HG03175 (cell line): ENCODE results near the gene CEP112.

Experiments used
- ATAC-seq: cut with Tn5 transposase; IDR thresholded peaks from one replicate; pipeline ENCODE4 v1.9.1; 2021; ENCODE audit warnings: mild to moderate bottlenecking, moderate library complexity; ENCODE audit not compliant: unreplicated experiment

CEP112 gene

DNA sequence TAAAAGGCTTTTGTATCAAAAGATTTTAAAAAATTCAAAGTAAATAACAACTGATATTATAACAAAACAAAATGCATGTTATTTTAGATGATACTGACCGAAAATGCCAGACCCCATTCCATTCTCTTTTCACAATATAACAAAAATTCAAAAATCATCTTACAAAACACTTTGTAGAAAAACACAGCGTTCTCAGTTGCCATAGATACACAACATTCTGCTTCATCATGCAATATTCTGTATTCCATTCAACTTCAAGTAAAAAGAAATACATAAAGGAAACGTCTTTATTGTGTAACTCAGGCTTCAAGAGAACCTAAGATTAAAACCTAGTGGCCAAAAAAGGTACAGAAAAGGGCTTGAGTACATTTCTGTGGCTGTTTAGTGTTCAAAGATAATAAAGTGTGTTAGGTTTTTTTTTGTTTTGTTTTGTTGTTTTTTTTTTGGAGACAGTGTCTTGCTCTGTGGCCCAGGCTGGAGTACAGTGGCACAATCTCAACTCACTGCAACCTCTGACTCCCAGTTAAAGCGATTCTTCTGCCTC lies 250.5 kb downstream of the CEP112 start:
- no peak for ATAC-seq

DNA sequence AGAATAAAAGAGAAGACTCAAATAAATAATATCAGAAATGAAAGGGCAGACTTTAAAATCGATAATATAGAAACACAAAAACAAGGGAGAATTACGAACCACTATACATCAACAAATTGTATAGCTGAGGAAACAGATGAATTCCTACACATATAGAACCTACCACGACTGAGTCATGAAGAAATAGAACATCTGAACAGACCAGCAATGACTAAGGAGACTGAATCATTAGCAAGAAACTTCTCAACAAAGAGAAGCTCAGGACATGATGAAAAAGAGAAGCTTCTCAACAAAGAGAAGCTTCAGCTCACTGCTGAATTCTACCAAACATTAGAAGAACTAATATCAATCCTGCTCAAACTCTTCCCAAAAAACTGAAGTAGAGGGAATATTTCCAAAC lies 255.9 kb downstream of the CEP112 start:
- no peak for ATAC-seq

DNA sequence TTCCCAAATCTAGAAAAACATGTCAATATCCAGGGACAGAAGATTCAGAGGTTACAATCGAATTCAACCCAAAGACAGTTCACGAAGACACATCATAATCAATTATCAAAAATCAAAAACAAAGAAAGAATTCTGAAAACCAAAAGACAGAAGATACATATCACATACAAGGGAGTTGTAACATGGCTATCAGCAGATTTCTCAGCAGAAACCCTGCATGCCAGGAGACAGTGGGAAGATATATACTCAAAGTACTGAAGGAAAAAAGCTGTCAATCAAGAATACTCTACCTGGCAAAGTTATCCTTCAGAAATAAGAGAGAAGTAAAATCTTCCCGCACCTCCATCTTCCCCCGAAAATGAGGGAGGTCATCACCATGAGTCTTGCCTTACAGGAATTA lies 258.6 kb downstream of the CEP112 start:
- ATAC-seq, result no peak

DNA sequence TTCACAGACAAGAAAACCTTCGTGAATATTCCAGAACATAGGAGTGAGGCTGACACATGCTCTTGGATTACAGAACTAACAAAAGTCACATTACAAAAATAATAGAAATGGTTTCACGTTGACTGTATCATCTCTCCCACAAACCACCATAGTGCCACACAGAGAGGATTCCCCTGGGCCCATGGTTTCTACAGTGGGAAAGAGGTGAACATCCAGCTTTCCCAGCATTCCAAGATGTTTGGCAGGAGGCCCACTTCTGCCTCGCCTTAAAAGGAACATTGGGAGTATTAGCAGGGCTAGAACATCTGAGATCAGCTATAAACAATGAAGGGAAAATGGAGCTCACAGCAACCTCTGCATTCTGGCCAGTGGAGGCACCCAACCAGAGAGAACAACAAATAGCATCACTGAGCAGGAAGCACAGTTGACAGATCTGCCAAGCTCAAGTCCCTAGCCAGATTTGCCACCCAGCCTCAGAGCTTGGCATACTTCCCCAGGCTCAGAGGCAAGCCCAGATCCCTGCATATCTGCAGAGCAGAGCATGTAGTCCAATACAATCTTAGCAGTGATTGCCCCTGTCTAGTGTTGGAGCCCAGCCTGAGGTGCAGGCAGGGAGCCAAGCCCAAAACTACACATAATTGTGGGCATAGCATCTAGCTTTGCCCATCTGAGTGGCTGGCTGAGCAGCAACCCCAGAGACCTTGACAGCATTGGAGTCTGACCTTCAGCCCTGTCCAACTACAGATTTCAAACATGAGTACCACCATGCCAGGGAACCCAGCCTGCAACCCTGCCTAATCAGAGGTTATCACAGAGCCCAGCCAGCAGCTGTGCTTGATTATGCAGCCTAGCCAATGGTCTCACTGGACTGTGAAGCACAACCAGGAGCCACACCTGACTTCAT lies 260.4 kb downstream of the CEP112 start:
- no peak for ATAC-seq

DNA sequence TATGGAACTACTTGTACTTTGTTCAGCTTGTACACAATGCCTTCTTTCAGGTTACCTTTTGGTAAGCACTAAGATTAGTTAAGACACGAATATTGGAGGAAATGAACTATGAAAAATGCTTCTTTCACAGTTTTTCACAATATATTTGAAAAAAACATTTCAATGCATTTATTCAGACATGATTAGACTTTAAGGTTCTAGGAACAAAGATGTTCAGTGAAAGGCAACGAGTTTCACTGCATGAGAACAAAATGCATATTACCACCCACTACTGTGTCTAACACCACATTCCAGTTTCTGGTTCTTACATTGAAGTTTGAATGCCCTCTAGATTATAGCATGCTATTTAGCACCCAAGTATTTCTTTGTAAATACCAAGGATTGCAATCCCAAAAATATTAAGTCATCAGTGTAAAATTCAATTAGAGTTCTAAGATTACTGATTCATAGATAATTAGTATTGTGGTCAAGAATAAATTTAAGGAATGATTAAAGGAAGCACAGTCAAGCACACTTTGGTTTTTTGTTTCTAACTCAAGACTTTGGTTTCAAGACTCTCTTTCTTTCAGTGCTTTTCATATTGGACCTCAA lies 261.7 kb downstream of the CEP112 start:
- ATAC-seq, result no peak

DNA sequence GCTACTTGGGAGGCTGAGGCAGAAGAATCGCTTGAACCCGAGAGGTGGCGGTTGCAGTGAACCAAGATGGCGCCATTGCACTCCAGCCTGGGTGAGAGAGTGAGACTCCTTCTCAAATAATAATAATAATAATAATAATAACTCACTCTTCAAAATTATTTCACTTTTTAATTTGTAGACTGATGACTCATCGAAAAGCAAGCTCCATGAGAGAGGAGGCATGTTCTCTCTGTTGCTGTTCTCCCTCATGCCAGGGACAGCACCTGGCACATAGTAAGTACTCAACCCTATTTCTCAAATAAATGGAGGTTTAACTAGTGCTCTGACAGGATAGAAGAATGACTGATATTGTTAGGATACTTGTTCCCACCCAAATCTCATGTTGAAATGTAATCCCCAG lies 265.3 kb downstream of the CEP112 start:
- ATAC-seq, result no peak

DNA sequence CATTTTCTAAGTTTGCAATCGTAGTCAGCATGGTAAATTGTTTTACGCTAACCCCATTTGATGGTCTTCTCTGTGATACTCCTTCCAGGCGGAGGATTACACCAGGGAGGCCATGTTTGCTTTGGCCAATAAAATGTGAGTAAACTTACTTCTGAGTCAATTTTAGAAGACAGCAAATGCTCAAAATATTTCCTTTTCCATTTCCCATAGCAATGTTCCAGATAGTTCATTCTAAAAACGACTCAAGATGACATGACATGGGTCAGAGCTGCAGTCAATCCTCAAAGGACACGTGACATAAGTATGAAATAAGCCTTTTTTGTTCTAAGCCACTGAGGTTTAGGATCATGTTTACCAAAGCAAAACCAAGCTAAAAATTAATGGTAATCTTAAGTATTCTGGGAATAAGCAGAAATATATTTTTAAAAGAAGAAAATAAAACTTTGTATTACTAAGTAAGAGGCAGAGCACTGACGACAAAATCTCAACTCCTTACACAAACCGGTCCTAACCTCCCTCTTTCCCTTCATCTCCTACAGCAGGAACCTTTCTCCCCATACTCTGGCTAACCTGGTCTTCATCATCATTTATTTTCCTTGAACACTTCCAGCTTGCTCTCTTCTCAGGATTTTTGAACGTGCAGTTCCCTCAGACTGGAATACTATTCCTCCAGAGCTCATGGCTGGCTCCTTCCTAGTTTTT lies 266.2 kb downstream of the CEP112 start:
- ATAC-seq, result no peak

DNA sequence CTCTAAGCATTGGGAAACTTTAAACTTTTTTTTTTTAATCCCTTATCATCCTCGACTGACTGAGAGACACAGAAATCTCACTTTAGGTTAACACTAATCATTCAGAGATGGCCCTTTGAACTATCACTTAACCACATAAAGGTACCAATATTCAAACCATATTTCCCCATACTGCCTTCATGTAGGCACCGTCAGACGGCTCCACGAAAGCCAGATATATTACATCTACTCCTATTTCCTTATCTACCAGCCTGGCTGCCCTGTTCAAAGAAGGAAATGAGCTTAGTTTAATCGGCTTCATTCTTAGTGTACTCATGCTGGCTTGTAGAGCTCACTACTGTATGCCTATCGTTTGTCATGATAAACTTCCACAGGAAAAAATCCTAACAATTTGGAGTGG lies 270.9 kb downstream of the CEP112 start:
- no peak for ATAC-seq

DNA sequence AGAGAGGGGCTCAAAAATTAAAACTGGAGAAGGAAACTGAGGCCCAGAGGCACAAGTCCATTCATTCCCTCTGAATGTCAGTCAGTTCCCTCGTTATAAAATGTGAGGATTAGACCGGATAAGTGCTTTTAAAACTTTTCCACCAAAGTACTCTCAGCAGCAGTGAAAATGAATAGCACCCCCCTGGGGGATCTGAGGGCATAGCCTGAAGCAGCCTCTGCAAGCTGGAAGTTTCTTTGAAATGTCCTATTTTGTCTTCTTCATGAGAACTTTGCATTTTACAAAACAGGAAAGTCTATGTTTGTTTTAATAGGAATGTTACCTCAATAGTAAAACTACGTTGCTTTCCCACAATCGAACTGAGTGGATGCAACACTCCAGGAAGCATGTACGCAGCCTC lies 273.0 kb downstream of the CEP112 start:
- ATAC-seq, result no peak

DNA sequence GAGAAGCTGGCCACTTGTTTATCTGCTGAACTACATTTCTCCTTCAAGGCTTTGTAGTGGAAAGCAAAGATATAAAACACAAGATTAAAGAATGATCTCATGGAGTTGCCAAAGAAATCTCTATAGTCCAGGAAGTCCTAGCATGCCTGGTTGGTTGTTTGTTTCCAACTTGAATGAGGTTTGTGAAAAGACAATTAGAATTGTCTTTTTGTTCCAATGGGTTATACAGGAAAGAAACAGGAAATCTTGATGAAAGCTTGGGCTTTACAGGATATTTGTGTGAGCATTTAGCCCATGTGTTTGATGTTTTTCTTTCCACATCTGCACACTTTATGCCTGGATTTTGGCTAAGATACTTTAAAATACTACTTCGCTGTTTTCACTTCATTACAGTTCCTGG lies 273.4 kb downstream of the CEP112 start:
- no peak for ATAC-seq

DNA sequence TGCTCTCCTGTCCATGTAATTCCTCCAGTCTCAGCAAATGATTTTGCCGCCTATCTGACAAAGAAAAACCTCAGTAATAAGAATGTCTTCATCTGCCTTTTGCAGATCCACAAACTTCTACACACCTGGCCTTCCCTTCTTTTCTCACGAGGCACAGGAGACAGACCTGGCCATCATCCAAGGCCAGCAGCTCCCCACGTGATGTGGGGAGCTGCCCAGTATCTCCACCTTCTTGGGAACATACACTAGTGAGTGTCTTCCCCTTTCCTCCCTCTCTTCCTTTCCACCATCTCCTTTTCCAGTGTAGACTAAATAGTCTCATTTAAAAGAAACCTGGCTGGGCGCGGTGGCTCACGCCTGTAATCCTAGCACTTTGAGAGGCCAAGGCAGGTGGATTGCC lies 274.4 kb downstream of the CEP112 start:
- no peak for ATAC-seq

DNA sequence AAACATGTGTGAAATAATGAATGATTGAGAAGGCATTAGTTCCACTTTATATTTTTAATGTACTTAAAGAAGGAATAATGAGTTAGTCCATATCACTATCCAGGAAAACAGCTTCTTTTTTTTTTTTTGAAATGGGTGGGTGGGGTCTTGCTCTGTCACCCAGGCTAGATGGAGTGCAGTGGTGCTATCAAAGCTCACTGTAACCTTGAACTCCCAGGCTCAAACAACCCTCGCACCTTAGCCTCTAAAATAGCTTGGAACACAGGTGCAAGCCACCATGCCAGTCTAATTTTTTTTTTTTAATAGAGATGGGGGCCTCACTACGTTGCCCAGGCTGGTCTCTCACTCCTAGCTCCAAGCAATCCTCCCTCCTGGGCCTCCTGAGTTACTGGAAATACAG lies 275.5 kb downstream of the CEP112 start:
- ATAC-seq, result no peak

DNA sequence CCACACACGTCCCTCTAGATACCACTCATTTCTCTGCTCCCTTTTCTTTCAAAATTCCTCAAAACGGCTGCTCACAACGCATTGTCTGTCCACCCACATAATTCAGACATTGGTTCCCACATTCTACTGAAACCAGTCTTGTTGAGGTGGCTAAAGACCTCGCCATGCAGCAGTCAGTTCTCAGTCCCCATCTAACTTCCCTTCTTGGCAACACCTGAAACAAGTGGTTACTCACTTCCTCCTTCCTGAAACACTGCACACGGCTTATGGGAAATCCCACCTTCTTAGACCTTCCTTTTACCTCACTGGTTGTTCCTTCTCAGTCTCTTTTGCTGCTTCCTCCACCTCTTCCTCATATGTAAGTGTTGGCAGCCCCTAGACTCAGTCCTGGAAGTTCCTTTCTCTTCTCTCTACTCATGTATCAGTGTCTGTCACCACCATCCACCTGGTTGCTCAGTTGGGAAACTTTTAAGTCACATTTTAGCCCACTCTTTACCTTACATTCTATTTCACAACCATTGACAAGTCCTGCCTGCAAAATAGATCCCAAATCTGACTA lies 277.1 kb downstream of the CEP112 start:
- peak; percentile 96 for ATAC-seq

DNA sequence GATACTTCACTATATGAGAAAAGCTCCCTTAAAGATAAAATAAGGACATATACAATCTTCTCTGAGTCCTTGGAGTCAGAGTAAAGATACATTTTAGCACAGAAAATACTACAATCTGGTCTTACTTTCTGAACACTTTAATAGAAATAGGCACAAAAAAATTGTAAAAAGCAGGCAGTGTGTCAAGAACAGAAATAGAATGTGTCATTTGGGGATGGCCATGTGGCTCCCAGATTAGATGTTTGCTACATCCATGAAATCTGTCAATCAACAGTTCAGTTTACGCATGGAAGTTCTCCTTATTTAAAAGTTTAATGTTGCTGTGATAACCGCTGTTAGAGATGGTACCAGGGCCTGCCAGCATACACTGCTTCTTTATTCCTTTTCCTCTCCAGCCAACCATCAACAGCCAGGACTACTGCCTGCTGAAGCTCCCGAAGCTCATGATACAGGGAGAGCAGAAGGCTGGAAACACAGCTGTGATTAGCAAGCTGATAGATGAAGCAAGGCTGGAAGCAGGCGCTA lies 278.5 kb downstream of the CEP112 start:
- ATAC-seq, result no peak

DNA sequence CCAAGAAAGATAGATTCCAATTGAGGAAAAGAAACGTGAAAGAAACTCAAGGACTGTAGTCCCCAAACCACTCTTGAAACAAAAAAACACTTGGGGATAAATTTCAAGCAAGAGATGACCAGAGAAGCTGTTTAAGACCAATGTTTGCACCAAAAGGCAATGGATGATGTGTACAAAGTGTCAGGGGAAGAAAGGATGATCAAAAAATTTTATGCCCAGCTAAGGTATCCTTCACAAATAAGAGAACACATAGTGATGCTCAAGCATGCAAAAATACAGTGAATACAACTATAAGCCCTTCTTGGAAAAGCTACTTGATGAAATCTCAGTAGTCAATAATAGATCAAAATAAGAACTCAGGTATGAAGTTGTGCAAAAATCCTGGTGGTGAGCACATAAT lies 281.1 kb downstream of the CEP112 start:
- ATAC-seq, result no peak

DNA sequence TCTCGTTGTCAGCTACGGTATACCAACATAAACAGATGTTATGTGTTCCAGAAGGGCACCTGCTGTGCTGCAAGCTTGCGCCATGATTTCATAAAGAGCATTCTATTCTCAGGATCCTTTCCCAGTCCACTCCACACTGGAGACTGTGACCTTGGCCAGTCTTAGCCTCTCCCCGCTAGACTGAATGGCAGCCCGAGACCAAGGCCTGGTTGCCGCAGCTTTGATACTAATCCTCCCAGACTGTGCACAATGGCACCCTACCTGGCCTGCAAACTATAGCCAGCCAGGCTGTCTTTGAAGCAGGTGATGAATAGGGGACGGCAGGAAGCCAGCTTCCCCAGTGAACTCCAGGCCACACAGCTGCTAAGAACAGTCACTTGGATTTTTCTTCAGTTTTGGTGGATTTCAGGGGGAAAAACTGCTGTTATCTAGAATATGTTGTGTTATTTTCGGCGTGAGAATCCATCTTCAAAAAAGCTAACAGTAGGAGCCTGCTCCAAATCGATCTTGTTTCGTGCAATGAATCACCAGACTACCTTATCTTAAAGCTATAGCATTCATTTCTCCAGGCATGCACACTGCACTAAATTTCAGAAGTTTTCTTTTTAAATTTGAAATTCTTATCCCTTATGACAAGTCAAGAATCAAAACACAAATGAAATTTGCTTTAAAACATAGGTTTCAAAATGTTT lies 289.0 kb downstream of the CEP112 start:
- ATAC-seq, result no peak

DNA sequence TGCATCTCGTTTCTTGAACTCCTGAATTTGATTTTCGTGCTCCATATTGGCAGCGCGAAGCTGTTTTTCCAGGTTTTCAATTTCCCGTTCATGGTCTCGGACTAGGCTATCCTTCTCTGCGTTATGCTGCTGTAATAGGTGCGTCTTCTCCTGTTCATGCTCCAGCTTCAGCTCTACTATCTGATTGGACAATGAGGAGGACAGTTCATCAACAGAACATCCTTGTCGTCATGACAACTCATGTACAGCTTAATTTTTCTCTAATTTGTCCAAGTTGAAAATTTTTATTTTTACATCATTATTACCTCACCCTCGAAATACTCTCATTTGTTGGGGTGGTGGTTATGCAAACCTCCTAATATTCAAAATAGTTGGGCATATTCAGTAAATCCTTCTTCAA lies 289.8 kb downstream of the CEP112 start:
- no peak for ATAC-seq

DNA sequence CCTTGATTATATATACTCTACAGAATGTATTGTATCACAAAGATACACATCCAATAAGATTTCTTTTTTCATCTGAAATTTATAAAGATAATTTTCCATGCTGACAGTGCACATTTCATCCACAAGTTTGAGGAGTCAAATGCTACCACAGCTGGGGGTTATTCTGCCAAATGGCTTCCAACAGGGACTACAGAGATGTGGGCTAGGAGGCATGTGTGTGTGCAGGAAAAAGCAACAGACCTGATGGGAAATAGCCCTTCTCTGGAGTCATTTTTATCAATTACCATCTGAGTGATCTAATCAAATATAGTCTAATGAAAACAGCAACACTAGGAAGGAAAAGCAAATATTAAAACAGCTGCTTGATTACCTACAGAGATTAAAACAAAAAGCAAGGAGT lies 290.5 kb downstream of the CEP112 start:
- ATAC-seq, result no peak

DNA sequence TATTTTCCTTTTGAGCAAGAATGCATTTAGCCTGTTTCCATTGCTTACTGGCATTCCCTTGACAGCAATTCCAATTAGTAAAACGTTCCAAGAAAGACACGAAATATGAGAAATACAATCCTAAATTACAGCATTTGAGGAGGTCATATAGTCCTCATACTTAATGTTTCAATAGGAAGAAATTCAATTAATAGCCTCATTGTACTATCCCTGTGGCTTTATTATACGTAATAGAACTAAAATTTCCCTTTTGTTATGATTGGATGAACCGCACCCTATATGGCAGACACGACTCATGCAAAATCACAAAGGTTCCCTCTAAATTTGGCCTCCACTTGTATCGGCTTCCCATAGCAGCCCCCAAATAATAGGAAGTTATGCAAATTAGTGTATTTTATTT lies 291.7 kb downstream of the CEP112 start:
- no peak for ATAC-seq

DNA sequence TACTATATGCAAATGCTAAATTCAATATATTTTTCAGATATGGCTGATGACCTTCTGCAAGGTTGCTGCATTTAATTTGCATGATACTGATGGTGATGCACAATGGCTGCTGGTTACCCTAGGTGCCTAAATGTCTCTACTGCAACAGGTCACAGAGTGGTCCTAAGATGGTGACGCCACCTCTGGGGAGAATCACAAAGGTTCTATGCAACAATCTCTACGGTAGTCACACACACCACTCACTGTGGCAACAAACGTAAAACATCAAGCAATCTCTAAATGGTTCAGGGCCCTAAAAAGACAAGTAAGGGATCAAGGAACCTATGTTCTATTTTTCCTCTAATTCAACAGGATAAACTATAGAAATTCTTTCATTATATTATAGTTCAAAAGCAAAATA lies 293.3 kb downstream of the CEP112 start:
- no peak for ATAC-seq

DNA sequence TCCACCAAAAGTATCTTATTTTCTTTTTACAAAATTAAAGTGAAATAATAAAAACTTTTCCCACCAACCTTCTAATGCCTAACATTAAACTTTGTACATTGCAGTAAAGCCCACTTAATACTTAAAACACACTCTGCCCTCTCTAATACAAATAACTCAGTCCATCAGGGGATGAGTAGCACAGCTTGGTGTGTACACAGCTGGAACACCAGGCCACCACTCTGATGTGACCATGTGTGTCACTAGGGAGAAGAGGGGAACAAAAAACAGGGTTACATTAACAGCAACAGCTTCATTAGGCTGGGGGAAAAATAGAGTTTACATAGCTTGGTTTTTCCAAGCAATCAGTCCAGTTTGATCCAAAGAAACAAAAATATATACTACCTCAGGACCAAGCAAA lies 295.0 kb downstream of the CEP112 start:
- no peak for ATAC-seq
